DND-41 (cell line): ENCODE measurements around the gene UBTD1.

ENCODE experiments used
- EZH2 ChIP-seq: IDR thresholded peaks from 3 replicates; pipeline ENCODE4 v1.6.1; 2012; ENCODE audit warnings: borderline replicate concordance, low read depth, mild to moderate bottlenecking, moderate library complexity, low read length, inconsistent platforms; ENCODE audit not compliant: severe bottlenecking
- TF ChIP-seq, protein P1 (sequence below): IDR thresholded peaks from 2 replicates; pipeline ENCODE4 v1.5.1; 2012; ENCODE audit warnings: borderline replicate concordance, low read length, moderate library complexity, mild to moderate bottlenecking; ENCODE audit not compliant: poor library complexity, severe bottlenecking; ENCODE audit errors: extremely low read depth

DNA sequence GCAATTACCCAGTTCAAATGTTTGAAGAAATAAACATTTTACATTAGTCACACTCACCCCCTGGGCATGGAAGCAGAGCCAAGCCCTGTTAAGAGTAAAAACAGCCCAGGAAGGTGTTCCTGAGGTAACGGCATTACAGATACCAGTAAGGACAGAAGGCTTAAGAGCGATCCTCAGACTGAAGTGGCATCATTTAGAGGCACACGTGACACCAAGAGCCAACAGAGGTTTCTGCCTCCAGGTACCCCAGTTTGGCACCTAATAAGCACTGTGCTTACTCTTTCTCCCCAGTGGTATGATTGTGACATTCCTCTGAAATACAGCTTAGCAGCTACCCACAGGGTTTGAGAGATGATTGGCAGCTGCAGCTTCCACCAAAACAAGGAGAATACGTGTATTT, 17.7 kb upstream of the UBTD1 start:
- TF ChIP-seq, protein P1, sequence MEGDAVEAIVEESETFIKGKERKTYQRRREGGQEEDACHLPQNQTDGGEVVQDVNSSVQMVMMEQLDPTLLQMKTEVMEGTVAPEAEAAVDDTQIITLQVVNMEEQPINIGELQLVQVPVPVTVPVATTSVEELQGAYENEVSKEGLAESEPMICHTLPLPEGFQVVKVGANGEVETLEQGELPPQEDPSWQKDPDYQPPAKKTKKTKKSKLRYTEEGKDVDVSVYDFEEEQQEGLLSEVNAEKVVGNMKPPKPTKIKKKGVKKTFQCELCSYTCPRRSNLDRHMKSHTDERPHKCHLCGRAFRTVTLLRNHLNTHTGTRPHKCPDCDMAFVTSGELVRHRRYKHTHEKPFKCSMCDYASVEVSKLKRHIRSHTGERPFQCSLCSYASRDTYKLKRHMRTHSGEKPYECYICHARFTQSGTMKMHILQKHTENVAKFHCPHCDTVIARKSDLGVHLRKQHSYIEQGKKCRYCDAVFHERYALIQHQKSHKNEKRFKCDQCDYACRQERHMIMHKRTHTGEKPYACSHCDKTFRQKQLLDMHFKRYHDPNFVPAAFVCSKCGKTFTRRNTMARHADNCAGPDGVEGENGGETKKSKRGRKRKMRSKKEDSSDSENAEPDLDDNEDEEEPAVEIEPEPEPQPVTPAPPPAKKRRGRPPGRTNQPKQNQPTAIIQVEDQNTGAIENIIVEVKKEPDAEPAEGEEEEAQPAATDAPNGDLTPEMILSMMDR = no peak
- TF ChIP-seq EZH2 = no peak
